Testis (tissue), 3 donors: ENCODE data around the gene LHX3. TPM values are rescaled to one million over a fixed set of nuclear protein-coding genes. Genes with fewer than 3 reads are reported as not detected.

Experiments
- DNase-seq: peaks from one replicate; pipeline ENCODE4 v3.0.0-alpha.2; 2019
- H3K27ac ChIP-seq, 2 donors: fragments of 200-600 bp; sonication (generic); one replicate each; pipeline ENCODE4 v1.5.1; 2019
- H3K27me3 ChIP-seq: fragments of 200-600 bp; sonication (generic); one replicate; pipeline ENCODE4 v1.5.1; 2019
- H3K36me3 ChIP-seq: fragments of 200-600 bp; sonication (generic); one replicate; pipeline ENCODE4 v1.5.1; 2017; ENCODE audit warnings: low read depth; ENCODE audit errors: missing control alignments
- H3K4me1 ChIP-seq: fragments of 200-600 bp; sonication (generic); one replicate; pipeline ENCODE4 v1.5.1; 2019
- H3K4me3 ChIP-seq, 2 donors: fragments of 200-600 bp; sonication (generic); one replicate each; pipeline ENCODE4 v1.5.1; 2017 to 2019
- H3K9me3 ChIP-seq: fragments of 200-600 bp; sonication (generic); one replicate; pipeline ENCODE4 v1.5.1; 2017
- CTCF ChIP-seq, 3 experiments: fragments of 450-650 bp in 2 of 3; fragments of 200-600 bp in 1 of 3; sonication (generic) in 1 of 3; IDR thresholded peaks; one replicate each; pipeline ENCODE4 v1.5.1; 2016 to 2019; ENCODE audit warnings: antibody characterized with exemption in 3 of 3, mild to moderate bottlenecking in 2 of 3, moderate library complexity in 1 of 3
- POLR2A ChIP-seq: fragments of 450-650 bp; IDR thresholded peaks from one replicate; pipeline ENCODE4 v1.6.1; 2017; ENCODE audit warnings: antibody characterized with exemption, mild to moderate bottlenecking, moderate library complexity
- WGBS, 2 donors: methylation state at CpG; one replicate each; pipeline ENCODE4 v1.1.5; 2018; 5-methylcytosine and 5-hydroxymethylcytosine counted together
- intact Hi-C: fragments of 100-400 bp; cut with DNase I; formaldehyde crosslinking; loops from one replicate; pipeline ENCODE4 v1.15.1; 2023; ENCODE audit warnings: low total_unique reads
- polyA plus RNA-seq: library from polyadenylated mRNA; stranded (reverse); fragments of 350-450 nt; fragmentation: Illumina TruSeq; extraction: RNeasy Lipid Tissue Mini Kit (QIAGEN cat#74804); gene quantifications from one replicate; pipeline ENCODE4 v1.2.3, GENCODE V29; 2014; ENCODE audit warnings: low read depth, low replicate concordance; ENCODE audit not compliant: insufficient read depth
- total RNA-seq, 2 donors: library from RNA; depleted of rRNA; stranded (reverse); fragments of >200 nt; gene quantifications; one replicate each; pipeline ENCODE4 v1.2.3, GENCODE V29; 2016

LHX3 gene
- total and polyA plus RNA-seq, 3 donors from 2014 or later, result 0.55 to 0.62 TPM; not detected in 1

DNA sequence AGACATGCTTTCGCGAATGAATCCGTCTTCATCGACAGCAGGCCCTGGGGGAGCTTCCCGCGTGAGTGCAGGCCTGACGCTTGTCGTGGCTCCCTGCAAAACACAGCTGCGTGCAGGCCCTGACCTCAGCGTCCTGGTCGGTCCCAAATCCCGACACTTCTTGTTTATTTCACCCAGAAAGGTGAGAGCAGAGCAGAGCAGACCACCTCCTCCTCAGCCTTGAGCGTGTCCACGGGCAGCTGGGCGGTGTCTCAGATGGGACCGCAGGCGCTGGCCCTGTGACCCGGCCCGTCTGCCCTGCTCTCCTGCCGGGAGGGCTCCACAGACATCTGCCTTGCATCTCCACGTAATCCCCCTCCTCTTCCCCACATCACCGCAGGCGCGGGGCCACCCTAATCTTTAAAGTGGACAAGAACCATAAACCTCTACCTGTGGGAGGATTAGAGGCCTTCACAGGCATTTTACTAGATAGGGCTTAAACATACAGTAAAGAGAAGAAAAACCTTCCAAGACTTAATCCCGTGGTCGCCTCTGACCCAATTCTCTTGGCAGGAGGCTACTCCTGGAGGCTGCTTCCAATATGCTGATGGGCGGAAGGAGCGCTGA, 7.5 kb upstream of the LHX3 start:
- H3K27ac ChIP-seq, result no peak overlapping the region
- no peaks in the 10 kb centered on the region for H3K27me3 ChIP-seq
- no peak for DNase-seq
- intact Hi-C loops, result no loop called here
- H3K4me1 ChIP-seq, result no peaks in the 10 kb centered on the region
- no peaks in the 10 kb centered on the region for H3K36me3 ChIP-seq
- 90 to 92% methylated on average over 28 of the region's 28 CpGs for WGBS, 2 donors
- no peak overlapping the region for H3K4me3 ChIP-seq
- TF ChIP-seq CTCF (IDR thresholded peaks at IDR 0.05) (no peak), POLR2A (no peak)
- no peaks in the 10 kb centered on the region for H3K9me3 ChIP-seq

- no peaks in the 10 kb centered on the region for H3K36me3 ChIP-seq
- TF ChIP-seq POLR2A (no peak), CTCF (IDR thresholded peaks at IDR 0.05) (no peak)
- WGBS, 2 donors, result 92 to 94% methylated on average over 23 to 35 of the region's 35 CpGs
- no peak overlapping the region for H3K4me3 ChIP-seq
- no peaks in the 10 kb centered on the region for H3K9me3 ChIP-seq
- no peak overlapping the region for H3K27ac ChIP-seq
- intact Hi-C loops, result no loop called here
- DNase-seq, result no peak
- H3K27me3 ChIP-seq, result no peaks in the 10 kb centered on the region
- no peaks in the 10 kb centered on the region for H3K4me1 ChIP-seq
Observed at GRCh38 chr9:136211441-136212344, 6.8 kb upstream of the LHX3 start.

GRCh38 chr9:136211006-136211405, 6.1 kb upstream of the LHX3 start:
- WGBS, 2 donors, result 92 to 94% methylated on average over 8 to 15 of the region's 15 CpGs

DNA sequence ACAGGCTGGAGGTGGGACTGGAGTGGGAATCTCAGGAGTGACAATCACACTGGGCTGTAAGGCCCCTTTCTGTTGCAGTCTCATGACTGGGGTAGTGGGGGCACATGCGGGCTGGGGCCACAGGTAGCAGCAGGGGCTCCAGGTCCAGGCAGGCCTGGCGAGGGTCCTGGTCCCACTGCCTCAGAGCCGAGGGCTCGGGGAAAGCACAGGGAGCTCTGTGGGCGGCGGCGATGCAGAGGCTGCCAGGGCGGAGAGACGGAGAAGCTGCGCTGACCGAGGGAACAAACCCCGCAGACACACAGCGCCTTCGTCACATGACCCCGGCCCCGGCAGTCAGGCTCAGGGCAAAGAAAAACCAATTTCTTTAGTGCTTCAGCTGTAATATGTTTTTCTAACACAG, 5.3 kb upstream of the LHX3 start:
- Histone ChIP-seq H3K4me3 (no peak overlapping the region), H3K27ac (no peak overlapping the region), H3K4me1 (no peaks in the 10 kb centered on the region), H3K9me3 (no peaks in the 10 kb centered on the region), H3K36me3 (no peaks in the 10 kb centered on the region), H3K27me3 (no peaks in the 10 kb centered on the region)
- WGBS, 2 donors, result 92 to 96% methylated on average over 15 to 16 of the region's 16 CpGs
- TF ChIP-seq POLR2A (no peak), CTCF (IDR thresholded peaks at IDR 0.05) (no peak)
- intact Hi-C loops, result no loop called here
- DNase-seq, result no peak

More at GRCh38 chr9:136211006-136211405, 6.1 kb upstream of the LHX3 start:
- intact Hi-C loops, result no loop called here
- no peaks in the 10 kb centered on the region for H3K9me3 ChIP-seq
- H3K27me3 ChIP-seq, result no peaks in the 10 kb centered on the region
- no peaks in the 10 kb centered on the region for H3K36me3 ChIP-seq
- no peak overlapping the region for H3K4me3 ChIP-seq
- H3K4me1 ChIP-seq, result no peaks in the 10 kb centered on the region
- TF ChIP-seq POLR2A, result no peak
- no peak for TF ChIP-seq CTCF (IDR thresholded peaks at IDR 0.05)
- no peak overlapping the region for H3K27ac ChIP-seq
- DNase-seq, result no peak
